Fibroblast of lung (primary cell): Measurements from ENCODE around the gene GRIK4. TPM values are rescaled to one million over a fixed set of nuclear protein-coding genes. Genes with fewer than 3 reads are reported as not detected.

Experiments used
- DNase-seq, 2 donors: peaks; one replicate each; pipeline versions ENCODE4 v3.0.0 to v3.0.0-alpha.2; 2010; ENCODE audit warnings: low read depth in 2 of 2
- H2AFZ ChIP-seq: 2 replicates; pipeline ENCODE4 v1.5.1; 2012; ENCODE audit warnings: low read length, control low read depth, inconsistent platforms
- H3K27ac ChIP-seq: 2 replicates; pipeline ENCODE4 v1.5.1; 2011; ENCODE audit warnings: low read length, control low read depth; ENCODE audit not compliant: insufficient read depth
- H3K27me3 ChIP-seq: 2 replicates; pipeline ENCODE4 v1.5.1; 2011; ENCODE audit warnings: mild to moderate bottlenecking, low read length; ENCODE audit not compliant: control insufficient read depth, insufficient read depth
- H3K36me3 ChIP-seq: 2 replicates; pipeline ENCODE4 v1.5.1; 2011; ENCODE audit warnings: low read length; ENCODE audit not compliant: control insufficient read depth, insufficient read depth
- H3K4me1 ChIP-seq: 2 replicates; pipeline ENCODE4 v1.5.1; 2011; ENCODE audit warnings: low read length; ENCODE audit not compliant: control insufficient read depth, insufficient read depth; ENCODE audit errors: extremely low read depth
- H3K4me2 ChIP-seq: 2 replicates; pipeline ENCODE4 v1.5.1; 2011; ENCODE audit warnings: low read length, control low read depth; ENCODE audit not compliant: insufficient read depth; ENCODE audit errors: extremely low read depth
- H3K4me3 ChIP-seq, 4 experiments: fragments of 200-600 bp in 1 of 4; sonication (generic) in 1 of 4; replicated peaks in 1 of 4; 2 replicates each; pipeline ENCODE4 v1.5.1; 2011 to 2016; ENCODE audit warnings: low read length in 4 of 4, low read depth in 3 of 4, mild to moderate bottlenecking in 3 of 4, control low read depth in 2 of 4, inconsistent platforms in 1 of 4, mixed read lengths in 1 of 4; ENCODE audit not compliant: insufficient read depth in 1 of 4; ENCODE audit errors: control extremely low read depth in 1 of 4
- H3K79me2 ChIP-seq: 2 replicates; pipeline ENCODE4 v1.5.1; 2012; ENCODE audit warnings: mild to moderate bottlenecking, low read length, inconsistent platforms; ENCODE audit not compliant: control insufficient read depth, insufficient read depth
- H3K9ac ChIP-seq: 2 replicates; pipeline ENCODE4 v1.5.1; 2011; ENCODE audit warnings: mild to moderate bottlenecking, low read length, control low read depth; ENCODE audit not compliant: insufficient read depth
- H3K9me3 ChIP-seq: 2 replicates; pipeline ENCODE4 v1.5.1; 2012; ENCODE audit warnings: low read depth, low read length; ENCODE audit not compliant: control insufficient read depth, insufficient read depth
- H4K20me1 ChIP-seq: 2 replicates; pipeline ENCODE4 v1.5.1; 2011; ENCODE audit warnings: low read length; ENCODE audit not compliant: control insufficient read depth, insufficient read depth; ENCODE audit errors: extremely low read depth
- EZH2 ChIP-seq: IDR thresholded peaks from 2 replicates; pipeline ENCODE4 v1.5.1; 2012; ENCODE audit warnings: low read length, control low read depth, mild to moderate bottlenecking; ENCODE audit errors: missing control alignments
- polyA plus RNA-seq, 2 donors: library from polyadenylated mRNA; depleted of rRNA in 1 of 2; stranded (reverse) in 1 of 2; unstranded in 1 of 2; fragments of >200 nt; gene quantifications; 2 replicates each; pipeline ENCODE4 v1.2.1, GENCODE V29; 2011 to 2012; ENCODE audit warnings: missing spikeins in 1 of 2
- total RNA-seq: library from RNA; depleted of rRNA; stranded (reverse); fragments of >200 nt; gene quantifications from 2 replicates; pipeline ENCODE4 v1.2.1, GENCODE V29; 2014
- TF ChIP-seq, protein P1 (sequence below), 2 donors: IDR thresholded peaks in 1 of 2; conservative IDR thresholded peaks in 1 of 2; 1 replicate in 1 of 2; 2 replicates in 1 of 2; pipeline ENCODE4 v1.5.1; 2011 to 2012; ENCODE audit warnings: low read length in 2 of 2, control low read depth in 1 of 2, inconsistent platforms in 1 of 2, low read depth in 1 of 2, mild to moderate bottlenecking in 1 of 2

GRIK4 gene
- total and polyA plus RNA-seq, 2 donors (not counting 1 experiment from before 2014, with no cell fraction given): 0.17 to 1.5 TPM

DNA sequence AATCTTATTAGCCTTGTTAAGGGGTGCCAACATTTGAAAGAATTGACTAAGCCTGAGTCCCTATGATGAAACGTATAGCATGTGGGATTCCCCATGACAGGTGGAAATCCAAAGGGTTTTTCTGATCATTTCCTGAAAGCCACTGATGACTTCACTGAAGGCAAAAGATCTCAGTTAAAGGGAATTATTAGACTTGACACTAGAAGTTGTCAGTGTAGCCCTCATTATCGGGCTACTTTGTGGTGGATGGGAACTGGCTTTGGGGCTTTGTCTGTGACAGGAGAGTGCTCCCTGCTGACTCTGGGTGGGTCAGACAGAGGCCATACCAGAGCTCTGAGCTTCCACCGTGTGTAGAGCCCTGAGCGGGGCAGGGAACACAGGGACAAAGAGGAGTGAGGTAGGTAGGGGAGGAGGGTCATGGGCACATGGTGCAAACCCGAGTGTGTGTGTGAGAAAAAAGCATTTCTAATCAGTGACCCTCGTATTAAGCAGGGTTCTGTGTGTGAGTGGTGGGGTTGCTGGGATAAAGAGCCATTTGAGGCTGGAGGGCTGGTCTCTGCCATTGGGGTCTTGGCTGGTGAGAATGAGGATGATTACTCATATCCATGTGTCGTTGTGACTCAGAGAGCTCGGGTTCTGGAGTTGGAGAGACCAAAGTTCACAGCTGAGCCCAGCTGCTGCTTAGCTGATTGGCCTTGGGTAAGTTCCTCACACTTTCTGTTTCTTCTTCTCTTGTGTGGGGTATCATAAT lies 101.1 kb downstream of the GRIK4 start:
- peak; percentile 45 to 83 for DNase-seq
- Histone ChIP-seq H3K4me3 (no peak overlapping the region), H3K27ac (no peak overlapping the region)

DNA sequence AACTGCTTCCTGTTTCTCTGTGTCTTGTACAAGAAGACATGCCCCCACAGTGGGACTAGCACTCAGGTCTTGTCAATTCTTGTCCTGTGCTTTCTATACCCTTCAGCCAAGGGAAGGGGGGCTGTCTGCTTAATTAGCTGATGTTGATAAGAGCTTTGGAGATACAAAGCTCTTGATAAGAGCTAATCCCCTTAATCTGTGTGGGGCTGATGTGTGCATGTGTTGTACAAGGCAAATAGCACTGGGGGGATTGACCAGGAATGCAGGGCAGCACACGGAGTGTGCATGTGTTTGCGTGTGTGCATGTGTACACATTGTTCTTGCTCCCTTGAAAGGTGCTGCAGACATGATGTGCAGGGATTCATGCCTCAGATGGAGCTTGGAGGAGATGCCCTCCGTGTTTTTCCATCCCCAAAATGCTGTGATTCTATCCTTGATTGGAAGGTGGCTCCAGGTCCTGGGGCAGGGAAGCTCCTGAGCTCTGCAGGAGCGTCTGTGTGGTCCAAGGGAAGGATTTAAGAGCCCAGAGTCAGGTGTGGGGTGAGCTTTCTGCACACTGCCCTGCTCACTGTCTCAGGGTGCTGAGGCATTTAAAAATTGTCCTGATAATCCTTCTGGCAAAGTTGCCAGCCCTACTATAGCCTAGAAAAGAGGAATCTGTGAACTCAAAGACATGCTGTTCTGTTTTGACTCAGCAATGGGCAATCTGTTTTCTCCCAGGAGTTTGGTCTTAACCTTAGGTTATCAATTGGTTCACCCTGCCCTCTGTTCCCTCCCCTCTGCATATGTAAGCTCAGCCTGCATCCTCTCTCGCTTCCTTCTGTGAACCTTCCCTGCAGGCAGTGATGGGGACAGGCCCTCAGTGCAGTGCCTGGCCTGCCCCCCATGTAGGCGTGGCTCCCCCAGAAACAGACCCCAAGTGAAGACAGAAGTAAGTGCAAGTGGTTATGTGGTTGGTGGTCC lies 102.0 kb downstream of the GRIK4 start:
- TF ChIP-seq, protein P1, sequence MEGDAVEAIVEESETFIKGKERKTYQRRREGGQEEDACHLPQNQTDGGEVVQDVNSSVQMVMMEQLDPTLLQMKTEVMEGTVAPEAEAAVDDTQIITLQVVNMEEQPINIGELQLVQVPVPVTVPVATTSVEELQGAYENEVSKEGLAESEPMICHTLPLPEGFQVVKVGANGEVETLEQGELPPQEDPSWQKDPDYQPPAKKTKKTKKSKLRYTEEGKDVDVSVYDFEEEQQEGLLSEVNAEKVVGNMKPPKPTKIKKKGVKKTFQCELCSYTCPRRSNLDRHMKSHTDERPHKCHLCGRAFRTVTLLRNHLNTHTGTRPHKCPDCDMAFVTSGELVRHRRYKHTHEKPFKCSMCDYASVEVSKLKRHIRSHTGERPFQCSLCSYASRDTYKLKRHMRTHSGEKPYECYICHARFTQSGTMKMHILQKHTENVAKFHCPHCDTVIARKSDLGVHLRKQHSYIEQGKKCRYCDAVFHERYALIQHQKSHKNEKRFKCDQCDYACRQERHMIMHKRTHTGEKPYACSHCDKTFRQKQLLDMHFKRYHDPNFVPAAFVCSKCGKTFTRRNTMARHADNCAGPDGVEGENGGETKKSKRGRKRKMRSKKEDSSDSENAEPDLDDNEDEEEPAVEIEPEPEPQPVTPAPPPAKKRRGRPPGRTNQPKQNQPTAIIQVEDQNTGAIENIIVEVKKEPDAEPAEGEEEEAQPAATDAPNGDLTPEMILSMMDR (conservative IDR thresholded peaks at IDR 0.05 in 1 of 2, IDR thresholded peaks at IDR 0.05 in 1 of 2; ENCODE audit: low read depth in 1 of 2, low read length in 2 of 2): no peak
- TF ChIP-seq EZH2: no peak
- no peak overlapping the region for H3K27ac ChIP-seq
- no peak overlapping the region for H3K4me2 ChIP-seq

More for the DNA sequence above, 101.1 kb downstream of the GRIK4 start:
- peak overlapping the region; percentile 13 for H3K4me2 ChIP-seq
- H3K79me2 ChIP-seq: no peaks in the 10 kb centered on the region
- TF ChIP-seq, protein P1 (conservative IDR thresholded peaks at IDR 0.05 in 1 of 2, IDR thresholded peaks at IDR 0.05 in 1 of 2; ENCODE audit: low read depth in 1 of 2, low read length in 2 of 2): no peak
- TF ChIP-seq EZH2: no peak
- no peak overlapping the region for H2AFZ ChIP-seq
- no peaks in the 10 kb centered on the region for H3K27me3 ChIP-seq
- peaks cover 3% of the 10 kb centered on the region for H3K4me1 ChIP-seq
- no peaks in the 10 kb centered on the region for H4K20me1 ChIP-seq
- no peak overlapping the region for H3K9ac ChIP-seq
- H3K9me3 ChIP-seq: no peaks in the 10 kb centered on the region
- H3K36me3 ChIP-seq: no peaks in the 10 kb centered on the region

DNA sequence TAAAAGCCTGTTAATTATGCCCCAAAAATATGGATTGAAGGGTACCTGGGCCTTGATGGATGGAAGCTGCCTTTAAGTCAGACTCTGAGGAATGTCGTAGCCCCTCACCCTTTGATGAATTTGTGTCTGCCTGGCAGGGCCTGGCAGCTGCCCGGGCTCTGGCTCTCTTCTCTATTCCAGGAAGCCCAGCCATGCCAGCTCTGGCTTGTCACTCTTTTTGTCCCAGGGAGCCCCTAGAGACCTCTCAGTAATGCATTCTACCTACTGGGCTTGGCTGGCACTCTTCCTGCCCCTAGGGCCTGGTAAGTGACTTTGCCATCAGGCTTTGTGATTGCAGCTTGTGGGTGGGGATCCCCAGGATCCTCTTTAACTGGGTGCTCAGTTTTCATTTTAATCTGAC lies 103.8 kb downstream of the GRIK4 start:
- Histone ChIP-seq H4K20me1 (no peaks in the 10 kb centered on the region), H3K4me2 (no peak overlapping the region), H2AFZ (no peak overlapping the region), H3K27me3 (no peaks in the 10 kb centered on the region), H3K27ac (no peak overlapping the region), H3K4me1 (peaks cover 3% of the 10 kb centered on the region), H3K9ac (no peak overlapping the region), H3K79me2 (no peaks in the 10 kb centered on the region), H3K36me3 (no peaks in the 10 kb centered on the region), H3K4me3 (no peak overlapping the region), H3K9me3 (no peaks in the 10 kb centered on the region)
- TF ChIP-seq EZH2: no peak
- TF ChIP-seq, protein P1 (conservative IDR thresholded peaks at IDR 0.05 in 1 of 2, IDR thresholded peaks at IDR 0.05 in 1 of 2; ENCODE audit: low read depth in 1 of 2, low read length in 2 of 2): no peak
- DNase-seq: no peak

More for the DNA sequence above, 102.0 kb downstream of the GRIK4 start:
- H3K9ac ChIP-seq: no peak overlapping the region
- no peaks in the 10 kb centered on the region for H3K36me3 ChIP-seq
- no peaks in the 10 kb centered on the region for H3K27me3 ChIP-seq
- DNase-seq: no peak
- H2AFZ ChIP-seq: no peak overlapping the region
- peaks cover 3% of the 10 kb centered on the region for H3K4me1 ChIP-seq
- H3K4me3 ChIP-seq: no peak overlapping the region
- H4K20me1 ChIP-seq: no peaks in the 10 kb centered on the region
- no peaks in the 10 kb centered on the region for H3K9me3 ChIP-seq
- no peaks in the 10 kb centered on the region for H3K79me2 ChIP-seq
